ENCODE measurements around the gene RPL19.

RPL19 gene

DNA sequence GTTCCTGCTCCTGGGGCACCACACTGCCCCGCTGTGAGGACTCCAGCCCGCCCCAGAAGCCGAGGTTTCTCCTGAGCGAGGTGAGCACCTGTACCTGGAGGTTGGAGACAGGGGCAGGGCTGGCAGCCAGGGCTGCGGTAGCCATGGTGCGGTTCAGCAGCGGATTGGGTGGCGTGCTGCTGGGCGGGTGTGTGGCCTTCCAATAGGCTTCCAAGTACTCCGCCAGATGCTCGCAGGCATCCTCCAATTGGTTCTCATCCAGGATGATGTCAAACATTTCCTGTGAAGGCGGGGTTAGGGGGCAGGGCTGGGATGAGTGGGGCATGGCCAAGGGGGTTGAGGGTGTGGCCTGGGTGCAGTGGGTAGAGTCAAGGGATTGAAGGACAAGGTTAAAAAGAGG, 22.8 kb upstream of the RPL19 start:
- no peak for TF ChIP-seq CTCF (IDR thresholded peaks at IDR 0.05; ENCODE audit: extremely low read depth, insufficient read depth, missing control alignments)
- in situ Hi-C loops (cut with MboI; ENCODE audit: low pct_unique_long_range_greater_than_20kb, low sequenced_read_pairs, unreplicated experiment) = no loop called here
- no peak for DNase-seq (ENCODE audit: low spot score)

DNA sequence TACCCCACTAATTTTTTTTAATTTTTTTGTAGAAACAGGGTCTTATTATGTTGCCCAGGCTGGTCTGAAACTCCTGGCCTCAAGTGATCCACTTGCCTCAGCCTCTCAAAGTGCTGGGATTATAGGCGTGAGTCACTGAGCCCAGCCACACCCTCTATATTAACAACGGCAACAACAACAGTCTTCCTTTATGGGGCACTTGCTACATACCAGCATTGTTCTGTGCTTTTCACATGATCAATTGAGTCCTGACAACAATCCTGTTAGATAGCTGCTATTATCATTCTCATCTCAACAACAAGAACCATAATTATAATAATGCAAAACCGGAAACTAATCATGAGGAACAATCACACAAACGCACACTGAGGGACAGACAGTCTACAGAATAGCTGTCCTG, 21.5 kb upstream of the RPL19 start:
- no peak for DNase-seq (ENCODE audit: low spot score)
- in situ Hi-C loops (cut with MboI; ENCODE audit: low pct_unique_long_range_greater_than_20kb, low sequenced_read_pairs, unreplicated experiment) = no loop called here

DNA sequence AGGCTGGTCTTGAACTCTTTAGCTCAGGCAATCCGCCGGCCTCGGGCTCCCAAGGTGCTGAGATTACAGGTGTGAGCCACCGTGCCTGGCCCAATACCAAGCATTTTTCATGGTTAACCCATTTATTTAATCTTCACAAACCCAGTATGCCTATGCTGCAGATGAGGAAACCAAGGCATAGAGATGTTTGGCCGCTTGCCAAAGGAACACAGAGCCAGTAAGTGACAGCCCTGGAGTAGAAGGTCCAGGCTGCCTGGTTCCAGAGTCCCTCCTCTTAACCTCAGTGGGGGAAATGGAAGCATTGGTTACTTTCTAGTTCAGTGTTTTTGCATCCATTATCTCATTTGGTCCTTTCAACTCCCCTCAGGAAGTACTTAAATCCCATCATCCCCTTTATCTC, 18.8 kb upstream of the RPL19 start:
- DNase-seq (ENCODE audit: low spot score) = no peak
- TF ChIP-seq CTCF (IDR thresholded peaks at IDR 0.05; ENCODE audit: extremely low read depth, insufficient read depth, missing control alignments) = no peak
- in situ Hi-C loops (cut with MboI; ENCODE audit: low pct_unique_long_range_greater_than_20kb, low sequenced_read_pairs, unreplicated experiment) = no loop called here

More for the DNA sequence above, 21.5 kb upstream of the RPL19 start:
- TF ChIP-seq CTCF (IDR thresholded peaks at IDR 0.05; ENCODE audit: extremely low read depth, insufficient read depth, missing control alignments) = no peak

DNA sequence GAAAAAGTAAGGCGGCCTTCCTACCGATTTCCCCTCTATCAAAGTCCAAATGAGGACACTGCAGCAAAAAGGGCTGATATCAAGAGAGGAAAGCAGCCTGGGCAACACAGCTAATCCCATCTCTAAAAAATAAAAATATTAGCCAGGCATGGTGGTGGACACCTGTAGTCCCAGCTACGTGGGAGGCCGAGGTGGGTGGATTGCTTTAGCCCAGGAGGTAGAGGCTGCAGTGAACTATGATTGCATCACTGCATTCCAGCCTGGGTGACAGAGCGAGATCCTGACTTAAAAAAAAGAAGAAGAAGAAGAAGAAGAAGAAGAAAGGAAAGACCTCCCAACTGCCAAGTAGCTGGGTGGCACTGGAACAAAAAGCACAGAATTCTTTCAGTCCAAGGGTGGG, 17.0 kb upstream of the RPL19 start:
- TF ChIP-seq CTCF (IDR thresholded peaks at IDR 0.05; ENCODE audit: extremely low read depth, insufficient read depth, missing control alignments) = no peak
- in situ Hi-C loops (cut with MboI; ENCODE audit: low pct_unique_long_range_greater_than_20kb, low sequenced_read_pairs, unreplicated experiment) = no loop called here
- DNase-seq (ENCODE audit: low spot score) = no peak

- DNase-seq (ENCODE audit: low spot score) = no peak
- in situ Hi-C loops (cut with MboI; ENCODE audit: low pct_unique_long_range_greater_than_20kb, low sequenced_read_pairs, unreplicated experiment) = no loop called here
- no peak for TF ChIP-seq CTCF (IDR thresholded peaks at IDR 0.05; ENCODE audit: extremely low read depth, insufficient read depth, missing control alignments)
Measured at GRCh38 chr17:39183720-39184119, 16.4 kb upstream of the RPL19 start.

DNA sequence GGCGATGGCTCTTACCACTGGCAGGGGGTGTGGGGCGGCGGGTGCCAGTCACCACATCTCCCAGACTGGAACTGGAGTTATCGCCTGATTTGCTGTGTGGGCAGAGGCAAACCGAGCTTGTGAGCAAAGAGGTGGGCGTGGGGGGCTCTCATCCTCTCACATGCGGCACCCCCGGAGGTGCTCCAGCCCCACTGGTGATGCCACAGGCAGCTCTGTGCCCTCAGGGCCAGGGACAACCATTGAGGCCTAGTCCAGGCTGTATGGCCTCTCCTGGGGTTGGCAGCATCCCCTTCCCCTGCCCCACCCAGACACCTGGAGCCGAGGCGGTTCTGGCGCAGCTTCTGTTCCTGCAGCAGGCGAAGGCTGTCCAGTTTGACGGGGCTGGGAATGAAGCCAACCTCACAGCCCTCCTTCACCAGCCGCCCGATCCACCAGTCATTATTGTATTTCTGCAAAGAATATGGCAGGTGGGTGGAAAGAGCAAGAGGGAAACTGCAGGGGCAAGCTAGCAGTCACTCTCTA, 13.5 kb upstream of the RPL19 start:
- in situ Hi-C loops (cut with MboI; ENCODE audit: low pct_unique_long_range_greater_than_20kb, low sequenced_read_pairs, unreplicated experiment) = no loop called here
- TF ChIP-seq CTCF (IDR thresholded peaks at IDR 0.05; ENCODE audit: extremely low read depth, insufficient read depth, missing control alignments) = no peak
- no peak for DNase-seq (ENCODE audit: low spot score)

All from GM13977 (cell line).